ENCODE measurements around the gene KRT72. TPM values are rescaled to one million over a fixed set of nuclear protein-coding genes. Genes with fewer than 3 reads are reported as not detected.

KRT72 gene
- total and polyA plus RNA-seq, 2 donors (not counting 3 experiments of a cell fraction or from before 2014, with no cell fraction given) = not detected

- no peaks in the 10 kb centered on the region for H3K79me2 ChIP-seq (ENCODE audit: control insufficient read depth, insufficient read depth, low read length)
- H3K27me3 ChIP-seq (ENCODE audit: control insufficient read depth in 2 of 2, insufficient read depth in 2 of 2, low read length in 2 of 2) = peaks cover 7 to 9% of the 10 kb centered on the region in 2 experiments
- H3K9ac ChIP-seq (replicated peaks; ENCODE audit: extremely low read depth, insufficient read depth, low read length) = no peak overlapping the region
- DNase-seq (ENCODE audit: low read depth, low spot score) (no peak), FAIRE-seq (no peak)
- H3K4me3 ChIP-seq (replicated peaks in 1 of 3; ENCODE audit: insufficient read depth in 1 of 3, low read depth in 1 of 3, low read length in 3 of 3) = no peak overlapping the region
- intact Hi-C loops (cut with micrococcal nuclease) (no loop called here), dilution Hi-C loops (cut with MboI; ENCODE audit: extremely low pct_ligation_motif_present, low sequenced_read_pairs) (no loop called here)
- no peaks in the 10 kb centered on the region for H3K9me3 ChIP-seq (replicated peaks; ENCODE audit: control insufficient read depth, insufficient read depth, low read length)
- no peak overlapping the region for H3K4me2 ChIP-seq (ENCODE audit: insufficient read depth, low read length)
- H3K27ac ChIP-seq (ENCODE audit: insufficient read depth, low read depth, low read length) = no peak overlapping the region
- no peaks in the 10 kb centered on the region for H3K9me1 ChIP-seq (replicated peaks; ENCODE audit: control insufficient read depth, extremely low read depth, insufficient read depth, low read length)
- TF ChIP-seq POLR2AphosphoS5 (IDR thresholded peaks at IDR 0.05; ENCODE audit: insufficient read depth, low read depth, low read length) (no peak), GATA2 (IDR thresholded peaks at IDR 0.05; ENCODE audit: insufficient read depth, insufficient read length, low read depth, low read length) (no peak), MAX (IDR thresholded peaks at IDR 0.05; ENCODE audit: insufficient read depth, insufficient read length) (no peak), JUN (IDR thresholded peaks at IDR 0.05; ENCODE audit: borderline replicate concordance, insufficient read depth, insufficient read length, low read depth) (no peak), POLR2A (IDR thresholded peaks at IDR 0.05; ENCODE audit: low read depth, low read length) (no peak), EZH2 (IDR thresholded peaks at IDR 0.05; ENCODE audit: borderline replicate concordance, low read depth, low read length, severe bottlenecking) (no peak), FOS (IDR thresholded peaks at IDR 0.05; ENCODE audit: borderline replicate concordance, insufficient read depth, low read length) (no peak), MYC (IDR thresholded peaks at IDR 0.05; ENCODE audit: low read depth, low read length) (no peak), CTCF (IDR thresholded peaks at IDR 0.05; ENCODE audit: extremely low read depth in 1 of 2, insufficient read depth in 1 of 2, low read depth in 1 of 2, low read length in 2 of 2) (no peak)
- CTCF ChIA-PET = no interaction called here
- no peak overlapping the region for H2AFZ ChIP-seq (ENCODE audit: low read depth, low read length)
- no peaks in the 10 kb centered on the region for H3K4me1 ChIP-seq (ENCODE audit: control insufficient read depth, extremely low read depth, insufficient read depth, low read length)
- no peaks in the 10 kb centered on the region for H4K20me1 ChIP-seq (replicated peaks; ENCODE audit: control insufficient read depth, extremely low read depth, insufficient read depth, low read length)
- POLR2A ChIA-PET = no interaction called here
- no TSS peak for BruUV-seq (replicated peaks)
- no peaks in the 10 kb centered on the region for H3K36me3 ChIP-seq (ENCODE audit: control insufficient read depth in 2 of 2, extremely low read depth in 1 of 2, insufficient read depth in 2 of 2, low read length in 2 of 2)
Observed at GRCh38 chr12:52645120-52645761, 44.0 kb upstream of the KRT72 start.
